ENCODE measurements around the gene NPAS4.

GRCh38 chr11:66407651-66408050, 13.2 kb upstream of the NPAS4 start:
- no peak for TF ChIP-seq PPARA (CRISPR knock-in tag; IDR thresholded peaks at IDR 0.05; ENCODE audit: borderline replicate concordance)
- no peak for TF ChIP-seq CSDC2 (CRISPR knock-in tag; IDR thresholded peaks at IDR 0.05)
- no peak for TF ChIP-seq GLIS3 (CRISPR knock-in tag; IDR thresholded peaks at IDR 0.05)
- TF ChIP-seq OSR1 (CRISPR knock-in tag; IDR thresholded peaks at IDR 0.05): no peak

All from SK-N-SH treated with all-trans-retinoic acid at 6 μM for 48 hours (cell line).